ENCODE measurements around the gene AMACR.

- TF ChIP-seq CTCF (IDR thresholded peaks at IDR 0.05; ENCODE audit: poor library complexity, severe bottlenecking) = no peak
- TF ChIP-seq EP300 (conservative IDR thresholded peaks at IDR 0.05; ENCODE audit: poor library complexity, severe bottlenecking) = no peak
- TF ChIP-seq EZH2 (IDR thresholded peaks at IDR 0.05; ENCODE audit: borderline replicate concordance, insufficient read depth, low read length, poor library complexity, severe bottlenecking) = no peak
Measured at GRCh38 chr5:34021334-34021733, 13.5 kb upstream of the AMACR start.
